ENCODE results near the gene GABARAP. TPM values are rescaled to one million over a fixed set of nuclear protein-coding genes. Genes with fewer than 3 reads are reported as not detected.

Gene GABARAP
- total and polyA plus RNA-seq, 2 experiments from 2014 or later, result 355 to 847 TPM

- H3K4me3 ChIP-seq, result no peak overlapping the region
- H3K9me2 ChIP-seq (ENCODE audit: insufficient read depth), result no peaks in the 10 kb centered on the region
- TF ChIP-seq EZH2phosphoT487 (IDR thresholded peaks at IDR 0.05; ENCODE audit: insufficient read depth, low read depth), result no peak
- no peak for TF ChIP-seq EZH2 (IDR thresholded peaks at IDR 0.05; ENCODE audit: insufficient read depth, poor library complexity, severe bottlenecking)
- no peaks in the 10 kb centered on the region; the same call in 1 of the 2 replicates for H4K20me1 ChIP-seq (ENCODE audit: insufficient read depth)
- H2AFZ ChIP-seq, result no peak overlapping the region
- no peak overlapping the region for H3K4me2 ChIP-seq (ENCODE audit: unreplicated experiment)
- WGBS, 2 experiments (ENCODE audit: low coverage in 1 of 2, low lambda C conversion rate in 2 of 2, missing lambda C conversion rate in 2 of 2), result 90 to 92% methylated on average over 30 to 31 of the region's 31 CpGs
- no peak overlapping the region for H3K9ac ChIP-seq
- 0 out of 2 replicates have a peak, but pooled peaks cover 2% of the 10 kb centered on the region for H3K4me1 ChIP-seq (ENCODE audit: insufficient read depth)
- peaks cover 48% of the 10 kb centered on the region for H3K79me2 ChIP-seq (ENCODE audit: insufficient read depth)
- DNase-seq, result no peak
- H3K27me3 ChIP-seq (replicated peaks; ENCODE audit: insufficient read depth), result no peaks in the 10 kb centered on the region
- no peaks in the 10 kb centered on the region for H3K9me3 ChIP-seq (ENCODE audit: low read depth)
- in situ Hi-C loops (cut with MboI), result no loop called here
- H3K36me3 ChIP-seq (ENCODE audit: low read depth), result peaks cover 21% of the 10 kb centered on the region; the same call in 1 of the 2 replicates
- no peak overlapping the region for H3K27ac ChIP-seq
- peaks cover 23% of the 10 kb centered on the region; the same call in 1 of the 2 replicates for H3F3A ChIP-seq (ENCODE audit: insufficient read depth)
Measured at GRCh38 chr17:7226721-7227710, 15.2 kb downstream of the GABARAP start.

DNA sequence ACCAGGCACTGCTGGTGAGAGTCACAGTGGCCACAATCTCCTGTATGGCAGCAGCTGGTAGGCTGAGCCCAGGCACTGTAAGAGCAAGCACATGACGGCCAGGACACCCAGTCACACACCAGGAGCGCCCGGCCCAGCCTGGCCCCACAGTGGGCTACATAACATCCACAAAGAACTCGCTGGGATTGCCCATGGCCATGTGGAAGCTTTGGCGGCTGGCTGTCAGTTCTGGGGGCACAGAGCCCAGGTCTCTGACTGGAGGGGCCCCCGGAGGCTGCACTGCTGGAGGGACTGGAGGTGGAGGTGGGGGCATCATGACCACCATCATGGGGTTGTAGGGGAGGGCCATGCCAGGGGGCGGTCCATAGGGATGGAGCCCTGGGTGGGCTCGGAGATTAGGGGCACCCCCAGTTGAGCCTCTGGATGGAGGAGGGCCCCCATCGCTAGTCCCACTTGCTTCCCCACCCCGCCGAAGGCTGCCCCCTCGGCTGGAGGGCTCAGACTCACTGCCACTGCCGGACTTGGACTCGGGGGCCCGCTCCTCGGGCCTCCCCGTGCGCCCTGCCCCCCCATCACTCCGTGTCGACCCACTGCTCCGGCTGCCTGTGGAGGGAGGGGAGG, 16.4 kb downstream of the GABARAP start:
- Histone ChIP-seq H3K9me3 (ENCODE audit: low read depth) (no peaks in the 10 kb centered on the region), H3K9ac (no peak overlapping the region), H3K36me3 (ENCODE audit: low read depth) (peaks cover 21% of the 10 kb centered on the region; the same call in 1 of the 2 replicates), H3F3A (ENCODE audit: insufficient read depth) (peaks cover 21% of the 10 kb centered on the region; the same call in 1 of the 2 replicates), H3K27ac (no peak overlapping the region), H3K9me2 (ENCODE audit: insufficient read depth) (no peaks in the 10 kb centered on the region), H3K27me3 (replicated peaks; ENCODE audit: insufficient read depth) (no peaks in the 10 kb centered on the region), H3K4me2 (ENCODE audit: unreplicated experiment) (no peak overlapping the region), H2AFZ (no peak overlapping the region), H4K20me1 (ENCODE audit: insufficient read depth) (no peaks in the 10 kb centered on the region), H3K4me3 (no peak overlapping the region), H3K4me1 (ENCODE audit: insufficient read depth) (no peaks in the 10 kb centered on the region), H3K79me2 (ENCODE audit: insufficient read depth) (peaks cover 48% of the 10 kb centered on the region)
- TF ChIP-seq EZH2phosphoT487 (IDR thresholded peaks at IDR 0.05; ENCODE audit: insufficient read depth, low read depth) (no peak), EZH2 (IDR thresholded peaks at IDR 0.05; ENCODE audit: insufficient read depth, poor library complexity, severe bottlenecking) (no peak)
- in situ Hi-C loops (cut with MboI), result no loop called here
- DNase-seq, result no peak
- WGBS, 2 experiments (ENCODE audit: low coverage in 1 of 2, low lambda C conversion rate in 2 of 2, missing lambda C conversion rate in 2 of 2), result 76 to 84% methylated on average over 16 to 20 of the region's 21 CpGs

DNA sequence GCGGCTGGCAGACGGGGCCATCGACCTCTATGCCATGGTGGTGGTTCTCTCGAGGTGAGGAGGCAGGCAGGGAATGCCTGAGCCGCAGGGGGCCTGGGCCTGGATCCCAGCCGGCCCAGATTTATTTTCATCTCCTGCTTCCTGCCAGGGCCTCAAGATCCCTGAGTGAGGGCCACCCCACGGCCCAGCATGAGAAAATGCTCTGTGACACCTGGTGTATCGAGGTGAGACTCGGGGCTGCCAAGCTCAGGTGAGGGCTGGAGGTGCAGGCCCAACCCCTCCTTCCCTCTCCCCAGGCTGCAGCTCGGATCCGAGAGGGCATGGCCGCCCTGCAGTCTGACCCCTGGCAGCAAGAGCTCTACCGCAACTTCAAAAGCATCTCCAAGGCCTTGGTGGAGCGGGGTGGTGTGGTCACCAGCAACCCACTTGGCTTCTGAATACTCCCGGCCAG, 17.6 kb downstream of the GABARAP start:
- no peaks in the 10 kb centered on the region for H3K9me2 ChIP-seq (ENCODE audit: insufficient read depth)
- peaks cover 21% of the 10 kb centered on the region; the same call in 1 of the 2 replicates for H3K36me3 ChIP-seq (ENCODE audit: low read depth)
- peaks cover 45% of the 10 kb centered on the region for H3K79me2 ChIP-seq (ENCODE audit: insufficient read depth)
- no peak for DNase-seq
- peaks cover 21% of the 10 kb centered on the region; the same call in 1 of the 2 replicates for H3F3A ChIP-seq (ENCODE audit: insufficient read depth)
- no peaks in the 10 kb centered on the region for H4K20me1 ChIP-seq (ENCODE audit: insufficient read depth)
- WGBS, 2 experiments (ENCODE audit: low coverage in 1 of 2, low lambda C conversion rate in 2 of 2, missing lambda C conversion rate in 2 of 2), result 80% methylated on average over 14 to 15 of the region's 15 CpGs
- H2AFZ ChIP-seq, result no peak overlapping the region
- H3K9ac ChIP-seq, result no peak overlapping the region
- no peak overlapping the region for H3K27ac ChIP-seq
- H3K9me3 ChIP-seq (ENCODE audit: low read depth), result no peaks in the 10 kb centered on the region
- in situ Hi-C loops (cut with MboI), result no loop called here
- no peak overlapping the region for H3K4me3 ChIP-seq
- no peaks in the 10 kb centered on the region for H3K27me3 ChIP-seq (replicated peaks; ENCODE audit: insufficient read depth)
- H3K4me2 ChIP-seq (ENCODE audit: unreplicated experiment), result no peak overlapping the region
- no peak for TF ChIP-seq EZH2phosphoT487 (IDR thresholded peaks at IDR 0.05; ENCODE audit: insufficient read depth, low read depth)
- no peak for TF ChIP-seq EZH2 (IDR thresholded peaks at IDR 0.05; ENCODE audit: insufficient read depth, poor library complexity, severe bottlenecking)
- H3K4me1 ChIP-seq (ENCODE audit: insufficient read depth), result no peaks in the 10 kb centered on the region

DNA sequence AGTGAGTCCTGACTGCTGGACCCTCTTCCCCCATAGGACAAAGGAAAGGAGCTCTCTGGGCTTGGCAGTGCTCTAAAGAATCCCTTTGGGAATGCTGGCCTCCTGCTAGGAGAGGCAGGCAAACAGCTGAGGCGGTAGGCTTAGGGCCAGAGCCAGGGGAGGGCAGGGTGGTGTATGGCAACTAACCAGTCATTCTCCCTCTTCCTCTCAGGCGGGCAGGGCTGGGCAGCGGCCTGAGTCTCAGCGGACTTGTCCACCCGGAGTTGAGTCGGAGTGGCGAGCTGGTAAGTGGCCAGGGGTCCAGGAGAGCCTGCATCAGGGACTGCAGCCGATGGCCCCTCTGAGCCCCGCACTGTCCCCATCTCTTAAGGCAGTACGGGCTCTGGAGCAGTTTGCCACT, 18.1 kb downstream of the GABARAP start:
- H3K27ac ChIP-seq, result no peak overlapping the region
- H3K4me1 ChIP-seq (ENCODE audit: insufficient read depth), result 0 out of 2 replicates have a peak, but pooled peaks cover 5% of the 10 kb centered on the region
- no peak overlapping the region for H3K4me3 ChIP-seq
- no peak overlapping the region for H3K4me2 ChIP-seq (ENCODE audit: unreplicated experiment)
- TF ChIP-seq EZH2 (IDR thresholded peaks at IDR 0.05; ENCODE audit: insufficient read depth, poor library complexity, severe bottlenecking) (no peak), EZH2phosphoT487 (IDR thresholded peaks at IDR 0.05; ENCODE audit: insufficient read depth, low read depth) (no peak)
- H4K20me1 ChIP-seq (ENCODE audit: insufficient read depth), result no peaks in the 10 kb centered on the region
- peaks cover 39% of the 10 kb centered on the region for H3K79me2 ChIP-seq (ENCODE audit: insufficient read depth)
- H3K9me3 ChIP-seq (ENCODE audit: low read depth), result no peaks in the 10 kb centered on the region
- peaks cover 21% of the 10 kb centered on the region; the same call in 1 of the 2 replicates for H3K36me3 ChIP-seq (ENCODE audit: low read depth)
- peaks cover 21% of the 10 kb centered on the region; the same call in 1 of the 2 replicates for H3F3A ChIP-seq (ENCODE audit: insufficient read depth)
- WGBS, 2 experiments (ENCODE audit: low coverage in 1 of 2, low lambda C conversion rate in 2 of 2, missing lambda C conversion rate in 2 of 2), result 82 to 84% methylated on average over 9 to 10 of the region's 10 CpGs
- H2AFZ ChIP-seq, result no peak overlapping the region
- H3K27me3 ChIP-seq (replicated peaks; ENCODE audit: insufficient read depth), result no peaks in the 10 kb centered on the region
- in situ Hi-C loops (cut with MboI), result no loop called here
- no peak overlapping the region for H3K9ac ChIP-seq
- no peak for DNase-seq
- no peaks in the 10 kb centered on the region for H3K9me2 ChIP-seq (ENCODE audit: insufficient read depth)
